HepG2 (cell line): ENCODE results near the gene ADIPOR1. TPM values are rescaled to one million over a fixed set of nuclear protein-coding genes. Genes with fewer than 3 reads are reported as not detected.

Experiments
- ATAC-seq: fragments of 200-7000 bp; cut with Tn5 transposase; 3 replicates; pipeline ENCODE4 v1.9.1; 2020; ENCODE audit warnings: mild to moderate bottlenecking, moderate library complexity
- BruUV-seq: library from RNA; stranded (reverse); fragments of 400-500 nt; replicated peaks from 2 replicates; lab custom pipeline; 2021; lab: Mats Ljungman, UMichigan
- CTCF ChIA-PET: fragments of 300-600 bp; formaldehyde crosslinking; extraction: SDS; loops from one replicate; lab custom pipeline; 2021; ENCODE audit warnings: low total read pairs, inconsistent platforms, low intra/inter-chr PET ratio; lab: Yijun Ruan, JAX
- POLR2A ChIA-PET: fragments of 350-600 bp; sonication (Branson Sonifier 250); formaldehyde crosslinking; loops from one replicate; lab custom pipeline; 2020; ENCODE audit warnings: antibody characterized with exemption, inconsistent platforms; lab: Yijun Ruan, JAX
- DNase-seq: peaks from one replicate; pipeline ENCODE4 v3.0.0-alpha.2; 2015; ENCODE audit warnings: low spot score
- FAIRE-seq: peaks from 3 replicates; lab custom pipeline; 2011; peaks lifted over from hg19 to GRCh38; lab: Jason Lieb, UNC
- H2AFZ ChIP-seq: one replicate; pipeline ENCODE4 v1.6.1; 2011; ENCODE audit warnings: low read length, inconsistent platforms
- H3K27ac ChIP-seq: fragments of 300-600 bp; 3 replicates; pipeline ENCODE4 v1.8.0; 2011; ENCODE audit warnings: mixed run types, mild to moderate bottlenecking, mixed read lengths, low read length, inconsistent platforms; ENCODE audit not compliant: insufficient read depth; ENCODE audit errors: extremely low read length
- H3K27me3 ChIP-seq, 2 experiments: fragments of 200-600 bp in 1 of 2; 2 replicates in 1 of 2; 3 replicates in 1 of 2; pipeline versions ENCODE4 v1.6.0 to v1.8.0; 2011; ENCODE audit warnings: low read length in 2 of 2, mild to moderate bottlenecking in 2 of 2, moderate library complexity in 2 of 2, inconsistent platforms in 1 of 2; ENCODE audit not compliant: insufficient read depth in 2 of 2, control insufficient read depth in 1 of 2
- H3K36me3 ChIP-seq, 2 experiments: fragments of 200-600 bp in 1 of 2; replicated peaks in 1 of 2; 2 replicates in 1 of 2; 3 replicates in 1 of 2; pipeline versions ENCODE4 v1.5.1 to v1.8.0; 2011; ENCODE audit warnings: low read length in 2 of 2, inconsistent platforms in 1 of 2; ENCODE audit not compliant: insufficient read depth in 2 of 2, control insufficient read depth in 1 of 2
- H3K4me1 ChIP-seq: 2 replicates; pipeline ENCODE4 v1.5.1; 2012; ENCODE audit warnings: low read length, inconsistent platforms; ENCODE audit not compliant: insufficient read depth
- H3K4me2 ChIP-seq: 2 replicates; pipeline ENCODE4 v1.6.0; 2011; ENCODE audit warnings: low read depth, low read length, inconsistent platforms
- H3K4me3 ChIP-seq, 3 experiments: fragments of 200-600 bp in 1 of 3; sonication (generic), shearing (Covaris generic) in 1 of 3; replicated peaks in 1 of 3; 2 replicates each; pipeline ENCODE4 v1.5.1; 2011 to 2016; ENCODE audit warnings: low read length in 3 of 3, inconsistent platforms in 2 of 3, low read depth in 2 of 3, mild to moderate bottlenecking in 2 of 3, control low read depth in 1 of 3, mixed read lengths in 1 of 3; ENCODE audit not compliant: insufficient read depth in 1 of 3
- H3K79me2 ChIP-seq: one replicate; pipeline ENCODE4 v1.6.1; 2011; ENCODE audit warnings: low read length, inconsistent platforms; ENCODE audit not compliant: insufficient read depth
- H3K9ac ChIP-seq: 2 replicates; pipeline ENCODE4 v1.6.0; 2011; ENCODE audit warnings: mild to moderate bottlenecking, low read depth, low read length, inconsistent platforms; ENCODE audit not compliant: insufficient read depth
- H3K9me3 ChIP-seq: 2 replicates; pipeline ENCODE4 v1.5.1; 2012; ENCODE audit warnings: mild to moderate bottlenecking, low read length
- H4K20me1 ChIP-seq: 2 replicates; pipeline ENCODE4 v1.6.0; 2011; ENCODE audit warnings: inconsistent platforms, mild to moderate bottlenecking, low read length, moderate library complexity; ENCODE audit not compliant: insufficient read depth
- FLYWCH1 ChIP-seq: sonication (generic); formaldehyde crosslinking; IDR thresholded peaks from 2 replicates; pipeline ENCODE4 v1.8.1; 2023; ENCODE audit warnings: mild to moderate bottlenecking, missing genetic modification reagents
- HOXA3 ChIP-seq: sonication (generic); formaldehyde crosslinking; IDR thresholded peaks from 2 replicates; pipeline ENCODE4 v1.5.0; 2020; ENCODE audit warnings: missing genetic modification reagents
- KMT2B ChIP-seq: IDR thresholded peaks from 2 replicates; pipeline ENCODE4 v1.6.1; 2016; ENCODE audit warnings: missing genetic modification reagents, missing compliant biosample characterization
- MNT ChIP-seq: fragments of 450-650 bp; IDR thresholded peaks from 2 replicates; pipeline ENCODE4 v1.6.1; 2016
- NKX3-1 ChIP-seq: sonication (generic); formaldehyde crosslinking; IDR thresholded peaks from 2 replicates; pipeline ENCODE4 v1.5.0; 2020; ENCODE audit warnings: missing genetic modification reagents
- SP5 ChIP-seq: IDR thresholded peaks from 2 replicates; pipeline ENCODE4 v1.6.1; 2016; ENCODE audit warnings: low read depth, borderline replicate concordance
- TEAD3 ChIP-seq: optimal IDR thresholded peaks from 2 replicates; pipeline ENCODE3; 2016; ENCODE audit warnings: borderline replicate concordance
- YY1 ChIP-seq: IDR thresholded peaks from 2 replicates; pipeline ENCODE4 v1.6.1; 2011; ENCODE audit warnings: low read length, low read depth, moderate library complexity, mild to moderate bottlenecking; ENCODE audit not compliant: insufficient read depth, insufficient replicate concordance
- ZMYM4 ChIP-seq: sonication (generic); formaldehyde crosslinking; IDR thresholded peaks from 2 replicates; pipeline ENCODE4 v1.8.1; 2023; ENCODE audit warnings: mild to moderate bottlenecking, missing genetic modification reagents
- ZNF33B ChIP-seq: sonication (generic); formaldehyde crosslinking; IDR thresholded peaks from 2 replicates; pipeline ENCODE4 v1.5.1; 2020; ENCODE audit warnings: mild to moderate bottlenecking, missing genetic modification reagents
- ZNF781 ChIP-seq: sonication (generic); formaldehyde crosslinking; IDR thresholded peaks from 2 replicates; pipeline ENCODE4 v1.5.1; 2020; ENCODE audit warnings: borderline replicate concordance, mild to moderate bottlenecking, missing genetic modification reagents; ENCODE audit errors: not compliant biosample characterization
- ZNF841 ChIP-seq: sonication (generic); formaldehyde crosslinking; IDR thresholded peaks from 2 replicates; pipeline ENCODE4 v1.8.1; 2023; ENCODE audit warnings: missing genetic modification reagents, borderline replicate concordance
- ZSCAN5A ChIP-seq: sonication (generic); formaldehyde crosslinking; IDR thresholded peaks from 2 replicates; pipeline ENCODE4 v1.8.0; 2022; ENCODE audit warnings: mild to moderate bottlenecking, missing genetic modification reagents, borderline replicate concordance
- WGBS: methylation state at CpG from one replicate; pipeline ENCODE4 v1.1.6; 2017; ENCODE audit warnings: low lambda C conversion rate; 5-methylcytosine and 5-hydroxymethylcytosine counted together
- in situ Hi-C: cut with HindIII; loops from 2 replicates; pipeline ENCODE4 v1.10.0; 2017; ENCODE audit warnings: low pct_unique_long_range_greater_than_20kb; ENCODE audit not compliant: extremely low pct_ligation_motif_present
- intact Hi-C: fragments of 100-400 bp; cut with micrococcal nuclease; formaldehyde crosslinking; loops from one replicate; pipeline ENCODE4 v1.10.0; 2022; ENCODE audit not compliant: unreplicated experiment
- polyA plus RNA-seq, 8 experiments: library from polyadenylated mRNA; depleted of rRNA in 3 of 8; stranded (reverse) in 7 of 8; unstranded in 1 of 8; fragments of >200 nt; fragmentation: Illumina TruSeq in 4 of 8; extraction: Trizol in 4 of 8; gene quantifications; 2 replicates each; pipeline versions ENCODE4 v1.2.1 to v1.2.3, GENCODE V29; 2011 to 2016; ENCODE audit warnings: low read depth in 4 of 8, missing spikeins in 1 of 8, mixed read lengths in 1 of 8; ENCODE audit not compliant: insufficient read depth in 1 of 8
- total RNA-seq, 5 experiments: library from RNA; depleted of rRNA; stranded (reverse); fragments of >200 nt; fragmentation: Illumina TruSeq; extraction: Trizol; gene quantifications; 2 replicates each; pipeline ENCODE4 v1.2.3, GENCODE V29; 2016; ENCODE audit warnings: low read depth in 1 of 5
- TF ChIP-seq, protein P1 (sequence below): sonication (generic); formaldehyde crosslinking; IDR thresholded peaks from 2 replicates; pipeline ENCODE4 v1.4.0; 2020; ENCODE audit warnings: missing genetic modification reagents
- TF ChIP-seq, protein P2 (sequence below): sonication (generic); formaldehyde crosslinking; IDR thresholded peaks from 2 replicates; pipeline ENCODE4 v1.5.0; 2020; ENCODE audit warnings: mild to moderate bottlenecking, missing genetic modification reagents
- TF ChIP-seq, protein P3 (sequence below): sonication (generic); formaldehyde crosslinking; IDR thresholded peaks from 2 replicates; pipeline ENCODE4 v1.8.0; 2022; ENCODE audit warnings: missing genetic modification reagents, mild to moderate bottlenecking, borderline replicate concordance

Gene ADIPOR1
- total and polyA plus RNA-seq, 2 of the 13 experiments (the other 11 are each of a cell fraction or from before 2014, with no cell fraction given): 60.0 to 141 TPM

DNA sequence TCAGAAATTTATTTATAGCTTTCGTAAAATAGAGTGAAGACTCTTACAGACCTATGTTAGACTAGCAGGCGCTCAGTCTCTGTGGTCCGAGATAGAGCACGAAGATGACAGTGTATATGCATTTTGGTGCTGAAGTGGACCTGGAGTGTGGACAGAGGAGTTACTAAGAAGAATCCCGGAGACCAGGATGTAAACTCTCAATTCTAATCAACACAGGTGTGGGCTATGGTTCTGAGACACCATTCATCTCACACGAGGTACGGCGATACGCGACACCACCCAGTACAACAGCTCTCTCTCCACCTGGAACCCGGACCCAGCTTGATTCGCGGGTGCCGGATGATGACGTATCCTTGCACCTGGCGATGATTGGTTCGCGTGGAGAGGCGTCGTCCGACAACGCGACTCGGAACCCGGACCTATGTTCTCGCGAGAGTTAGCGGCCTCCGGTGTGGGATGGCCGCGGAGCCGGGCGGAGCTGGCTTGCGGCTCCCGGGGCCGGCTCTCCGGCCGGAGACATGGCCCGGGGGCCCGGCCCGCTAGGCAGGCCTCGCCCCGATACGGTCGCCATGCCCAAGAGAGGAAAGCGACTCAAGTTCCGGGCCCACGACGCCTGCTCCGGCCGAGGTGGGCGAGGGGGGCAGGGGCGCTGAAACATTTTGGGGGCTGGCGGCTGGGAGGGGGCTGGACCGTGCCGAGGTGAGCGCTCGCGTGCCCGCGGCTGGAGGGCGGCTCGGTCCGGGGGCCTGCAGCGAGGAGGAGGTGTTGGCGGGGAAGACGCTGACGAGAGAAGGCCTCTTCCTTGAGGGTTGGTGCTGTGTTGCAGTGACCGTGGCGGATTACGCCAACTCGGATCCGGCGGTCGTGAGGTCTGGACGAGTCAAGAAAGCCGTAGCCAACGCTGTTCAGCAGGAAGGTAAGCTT, 49.1 kb upstream of the ADIPOR1 start, which contains the start of gene TMEM183A:
Gene TMEM183A (plus strand): TSS at position 427 of the 924 bp plus-strand sequence. CDS start 92 bp downstream, at position 519.
- Histone ChIP-seq H2AFZ (no peak within 1 kb of the TSS), H3K27me3 (no peaks in the 10 kb centered on the region; a peak in 1 of 5 replicates), H3K9me3 (no peaks in the 10 kb centered on the region), H3K4me1 (peaks cover 34% of the 10 kb centered on the region), H3K9ac (peak within 1 kb of the TSS; percentile 96), H4K20me1 (no peaks in the 10 kb centered on the region), H3K79me2 (peaks cover 30% of the 10 kb centered on the region), H3K4me3 (peak within 1 kb of the TSS; percentile 92 to 98 (median 96)), H3K4me2 (peak within 1 kb of the TSS; percentile 94), H3K27ac (peak within 1 kb of the TSS; percentile 98), H3K36me3 (peaks cover 3 to 21% of the 10 kb centered on the region in 2 experiments; a peak in 3 of 5 replicates)
- in situ Hi-C loops: no loop called here
- no TSS peak for BruUV-seq
- CTCF ChIA-PET: no interaction called here
- POLR2A ChIA-PET: interaction anchor here (0.8 to 2.9 kb wide), 15 partner anchors 10 to 997 kb away, joined by 3 to 14 read pairs (median 5); partner anchors contain the start of genes ELF3, KDM5B, KLHL12 and PCAT6
- FAIRE-seq: peak; percentile 90
- peak; percentile 95 for DNase-seq
- WGBS: 3% methylated on average over 19 of the region's 78 CpGs
- ATAC-seq: peak; percentile 94
- intact Hi-C loops: loop anchor here (10.0 kb wide), 1 partner anchor 662 kb away; the partner anchor contains the start of genes PPP1R12B and UBE2T
- TF ChIP-seq, protein P1, sequence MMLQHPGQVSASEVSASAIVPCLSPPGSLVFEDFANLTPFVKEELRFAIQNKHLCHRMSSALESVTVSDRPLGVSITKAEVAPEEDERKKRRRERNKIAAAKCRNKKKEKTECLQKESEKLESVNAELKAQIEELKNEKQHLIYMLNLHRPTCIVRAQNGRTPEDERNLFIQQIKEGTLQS: no peak
- TF ChIP-seq FLYWCH1 (CRISPR knock-in tag) (no peak), YY1 (peak; percentile 86), NKX3-1 (CRISPR knock-in tag) (peak; percentile 49; the same call in 1 of the 2 replicates), SP5 (CRISPR knock-in tag) (0 out of 2 replicates have a peak, but pooled peaks have one; percentile 9), ZMYM4 (CRISPR knock-in tag) (peak; percentile 92), ZSCAN5A (CRISPR knock-in tag) (0 out of 2 replicates have a peak, but pooled peaks have one; percentile 63), TEAD3 (peak; percentile 63), HOXA3 (CRISPR knock-in tag) (peak; percentile 89), KMT2B (CRISPR knock-in tag) (peak; percentile 87), ZNF781 (CRISPR knock-in tag) (no peak), ZNF33B (CRISPR knock-in tag) (no peak), MNT (peak; percentile 36; the same call in 1 of the 2 replicates), ZNF841 (CRISPR knock-in tag) (no peak)
- TF ChIP-seq, protein P2, sequence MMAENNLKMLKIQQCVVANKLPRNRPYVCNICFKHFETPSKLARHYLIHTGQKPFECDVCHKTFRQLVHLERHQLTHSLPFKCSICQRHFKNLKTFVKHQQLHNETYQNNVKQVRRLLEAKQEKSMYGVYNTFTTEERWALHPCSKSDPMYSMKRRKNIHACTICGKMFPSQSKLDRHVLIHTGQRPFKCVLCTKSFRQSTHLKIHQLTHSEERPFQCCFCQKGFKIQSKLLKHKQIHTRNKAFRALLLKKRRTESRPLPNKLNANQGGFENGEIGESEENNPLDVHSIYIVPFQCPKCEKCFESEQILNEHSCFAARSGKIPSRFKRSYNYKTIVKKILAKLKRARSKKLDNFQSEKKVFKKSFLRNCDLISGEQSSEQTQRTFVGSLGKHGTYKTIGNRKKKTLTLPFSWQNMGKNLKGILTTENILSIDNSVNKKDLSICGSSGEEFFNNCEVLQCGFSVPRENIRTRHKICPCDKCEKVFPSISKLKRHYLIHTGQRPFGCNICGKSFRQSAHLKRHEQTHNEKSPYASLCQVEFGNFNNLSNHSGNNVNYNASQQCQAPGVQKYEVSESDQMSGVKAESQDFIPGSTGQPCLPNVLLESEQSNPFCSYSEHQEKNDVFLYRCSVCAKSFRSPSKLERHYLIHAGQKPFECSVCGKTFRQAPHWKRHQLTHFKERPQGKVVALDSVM: no peak
- TF ChIP-seq, protein P3, sequence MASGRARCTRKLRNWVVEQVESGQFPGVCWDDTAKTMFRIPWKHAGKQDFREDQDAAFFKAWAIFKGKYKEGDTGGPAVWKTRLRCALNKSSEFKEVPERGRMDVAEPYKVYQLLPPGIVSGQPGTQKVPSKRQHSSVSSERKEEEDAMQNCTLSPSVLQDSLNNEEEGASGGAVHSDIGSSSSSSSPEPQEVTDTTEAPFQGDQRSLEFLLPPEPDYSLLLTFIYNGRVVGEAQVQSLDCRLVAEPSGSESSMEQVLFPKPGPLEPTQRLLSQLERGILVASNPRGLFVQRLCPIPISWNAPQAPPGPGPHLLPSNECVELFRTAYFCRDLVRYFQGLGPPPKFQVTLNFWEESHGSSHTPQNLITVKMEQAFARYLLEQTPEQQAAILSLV: peak; percentile 40; the same call in 1 of the 2 replicates
